HL-60 (cell line): Measurements from ENCODE around the gene GDF7.
"Not testable (repeated sequence)": the region's sequence is repeated elsewhere in the genome, so short reads cannot be mapped to it uniquely, and the experiment has no call there.

Source experiments
- CTCF ChIP-seq: IDR thresholded peaks from one replicate; pipeline ENCODE4 v1.5.1; 2011; ENCODE audit warnings: low read length, control low read depth, inconsistent platforms; ENCODE audit not compliant: insufficient read depth
- GABPA ChIP-seq: IDR thresholded peaks from 2 replicates; pipeline ENCODE4 v1.6.1; 2012; ENCODE audit warnings: low read depth

GRCh38 chr2:20713585-20713984, 46.6 kb downstream of the GDF7 start:
- TF ChIP-seq CTCF, GABPA: not testable (repeated sequence)
